Stimulated activated CD4-positive, alpha-beta T cell treated with anti-CD3 and anti-CD28 coated beads, Interleukin-2, amount 100 ng/mL, for 24 hours (primary cell): Measurements from ENCODE around the gene MUC5AC.
"Not testable (repeated sequence)": the region's sequence is repeated elsewhere in the genome, so short reads cannot be mapped to it uniquely, and the experiment has no call there.

Experiments
- DNase-seq, 2 donors: peaks; one replicate each; pipeline ENCODE4 v3.0.0-alpha.2; 2020

Gene MUC5AC

DNA sequence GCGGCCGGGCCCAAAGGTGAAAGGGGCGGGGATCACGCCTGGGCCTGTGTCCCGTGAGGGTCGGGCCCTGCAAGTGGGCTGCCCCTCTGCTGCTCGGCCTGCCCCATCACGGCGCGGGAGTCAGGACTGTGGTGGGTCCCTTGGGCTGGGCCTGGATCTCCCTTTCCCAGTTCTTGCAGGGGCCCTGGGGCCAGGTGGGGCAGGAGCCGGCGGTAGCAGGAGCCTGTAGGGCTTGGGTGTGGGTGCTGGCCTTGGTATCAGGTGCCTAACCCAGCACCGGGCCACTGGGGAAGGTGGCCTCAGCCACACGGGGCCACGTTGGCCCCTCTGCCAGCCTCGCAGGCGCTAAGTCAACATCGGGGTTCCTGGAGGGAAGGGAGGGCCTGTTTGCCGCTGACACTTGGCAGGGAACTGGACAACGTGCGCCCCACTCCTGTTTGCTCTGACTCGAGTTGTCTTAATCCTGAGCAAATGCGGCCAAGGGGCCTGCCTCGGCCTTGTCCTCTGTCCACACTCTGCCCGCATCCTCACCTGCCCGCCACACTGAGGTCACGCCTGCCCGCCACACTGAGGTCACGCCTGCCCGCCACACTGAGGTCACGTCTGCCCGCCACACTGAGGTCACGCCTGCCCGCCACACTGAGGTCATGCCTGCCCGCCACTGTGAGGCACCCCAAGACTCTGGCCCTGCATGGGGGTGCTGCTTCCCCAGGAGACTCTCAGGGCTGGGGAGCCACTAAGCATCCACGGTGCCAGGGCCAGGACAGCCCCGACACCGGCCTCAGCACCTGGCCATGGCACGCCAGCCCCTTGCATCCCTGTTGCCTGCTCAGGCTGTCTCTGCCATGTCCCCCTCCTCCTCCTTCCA is 50.9 kb downstream of the MUC5AC start:
- DNase-seq, result no peak

DNA sequence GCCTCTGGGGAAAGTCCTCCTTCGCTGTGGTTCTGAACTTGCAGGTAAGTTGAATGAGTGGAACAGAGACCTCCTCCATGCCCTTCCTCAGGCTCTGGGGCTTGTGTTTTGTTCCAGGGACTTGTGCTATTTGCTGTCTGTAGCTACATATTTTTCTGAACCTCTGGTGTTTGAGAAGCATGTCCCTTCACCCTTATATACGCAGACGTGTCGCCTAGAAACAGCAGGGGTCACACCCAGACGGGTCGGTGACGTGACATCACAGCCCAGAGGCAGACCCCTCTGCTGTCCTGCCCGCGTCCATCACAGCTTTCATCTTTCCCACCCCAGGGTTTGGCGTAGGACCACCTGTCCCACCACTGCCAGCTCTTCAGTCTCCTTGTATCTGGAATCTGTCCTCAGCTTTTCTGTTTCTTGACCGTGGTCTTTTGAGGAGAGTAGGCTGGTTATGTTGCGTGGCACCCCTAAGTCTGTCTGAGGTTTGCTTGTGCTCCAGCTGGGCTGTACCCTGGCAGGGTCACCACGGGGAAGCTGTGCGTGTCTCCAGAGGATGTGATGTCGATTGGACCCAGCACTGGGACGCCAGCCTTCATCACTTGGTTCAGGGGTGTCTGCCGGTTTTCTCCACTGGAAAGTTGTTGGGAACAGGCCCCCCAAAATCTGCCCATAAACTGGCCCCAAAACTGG is 51.8 kb downstream of the MUC5AC start:
- no peak for DNase-seq

DNA sequence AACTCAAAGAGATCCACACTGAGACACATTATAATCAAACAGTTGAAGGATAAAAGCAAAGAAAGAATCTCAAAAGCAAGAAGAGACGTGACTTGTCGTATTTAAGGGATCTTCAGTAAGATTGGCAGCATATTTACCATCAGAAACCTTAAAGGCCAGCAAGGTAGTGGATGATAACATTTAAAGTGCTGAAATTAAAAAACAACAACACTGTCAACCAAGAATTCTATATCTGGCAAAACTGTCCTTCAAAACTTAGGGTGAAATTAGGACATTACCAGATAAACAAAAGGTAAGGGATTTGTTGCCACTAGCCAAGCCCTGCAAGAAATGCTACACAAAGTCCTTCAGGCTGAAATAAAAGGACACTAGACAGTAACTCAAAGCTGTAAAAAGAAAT is 54.1 kb downstream of the MUC5AC start:
- DNase-seq, result no peak

- not testable (repeated sequence) for DNase-seq
These were observed 58.1 kb downstream of the MUC5AC start for GRCh38 chr11:1215826-1216225.

GRCh38 chr11:1217151-1217550 is 59.4 kb downstream of the MUC5AC start:
- no peak for DNase-seq

- DNase-seq, result no peak
These were observed 60.6 kb downstream of the MUC5AC start for GRCh38 chr11:1218256-1218787.

DNA sequence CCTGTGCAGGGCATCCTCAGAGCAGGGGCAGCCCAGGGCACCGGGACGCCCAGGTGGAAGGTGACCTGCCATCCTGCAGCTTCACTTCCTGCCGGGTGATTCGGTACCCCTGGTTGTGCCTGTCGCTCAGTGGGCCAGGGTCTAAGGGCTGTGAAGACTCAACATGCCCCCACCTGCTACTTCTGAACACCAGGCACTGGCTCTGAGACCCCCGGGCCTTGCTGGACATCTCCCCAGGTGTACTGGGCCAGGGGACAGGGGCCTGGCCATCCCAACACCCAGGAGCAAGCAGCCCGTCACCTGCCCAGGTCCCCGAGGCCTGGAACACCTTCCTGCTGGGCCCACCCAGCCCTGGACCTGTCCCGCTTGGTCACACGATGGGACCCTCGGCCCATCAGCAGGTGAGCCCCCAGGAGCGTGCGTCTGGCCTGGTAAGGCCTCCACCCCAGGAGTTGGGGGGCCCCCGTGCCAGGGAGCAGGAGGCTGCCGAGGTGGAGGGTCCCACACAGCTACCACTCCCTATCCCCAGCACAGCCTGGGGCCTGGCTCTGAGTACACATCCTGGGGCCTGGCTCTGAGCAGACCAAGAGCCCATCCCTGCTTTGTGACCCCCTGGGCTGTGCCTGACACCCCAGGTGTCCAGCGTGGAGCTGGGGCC is 61.2 kb downstream of the MUC5AC start:
- DNase-seq, result no peak

- DNase-seq, result no peak
These were observed 61.7 kb downstream of the MUC5AC start for GRCh38 chr11:1219446-1219833.

- DNase-seq, result no peak
These were observed 62.4 kb downstream of the MUC5AC start for GRCh38 chr11:1219834-1220815.

GRCh38 chr11:1220941-1221721 is 63.4 kb downstream of the MUC5AC start:
- DNase-seq, result no peak

DNA sequence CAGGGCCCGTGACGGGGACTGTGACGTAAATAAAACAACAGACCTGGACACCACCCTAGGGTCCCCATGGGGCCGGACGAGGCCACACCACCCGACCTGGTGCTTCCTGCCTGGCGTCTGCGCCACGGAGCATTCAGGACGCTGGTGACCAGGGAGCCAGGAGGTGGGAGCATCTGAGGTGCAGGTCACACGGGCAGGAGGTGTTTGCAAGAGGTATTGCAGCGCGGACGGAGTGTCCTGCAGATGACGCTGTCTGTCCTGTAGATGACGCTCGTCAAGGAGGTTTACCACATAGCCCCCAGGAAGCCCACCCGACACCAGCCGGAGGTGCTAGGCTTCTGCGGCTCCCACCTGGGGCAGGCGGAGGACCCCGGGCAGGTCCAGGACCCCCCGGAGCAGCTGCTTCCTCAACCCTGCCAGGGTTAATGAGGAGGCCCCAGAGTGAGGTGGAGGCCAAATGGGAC is 64.1 kb downstream of the MUC5AC start:
- no peak for DNase-seq

GRCh38 chr11:1222491-1223345 is 65.0 kb downstream of the MUC5AC start, which contains the start of gene MUC5B:
MUC5B (plus strand) TSS chr11:1223066; CDS start chr11:1223124, 58 bp downstream.
- no peak for DNase-seq

DNA sequence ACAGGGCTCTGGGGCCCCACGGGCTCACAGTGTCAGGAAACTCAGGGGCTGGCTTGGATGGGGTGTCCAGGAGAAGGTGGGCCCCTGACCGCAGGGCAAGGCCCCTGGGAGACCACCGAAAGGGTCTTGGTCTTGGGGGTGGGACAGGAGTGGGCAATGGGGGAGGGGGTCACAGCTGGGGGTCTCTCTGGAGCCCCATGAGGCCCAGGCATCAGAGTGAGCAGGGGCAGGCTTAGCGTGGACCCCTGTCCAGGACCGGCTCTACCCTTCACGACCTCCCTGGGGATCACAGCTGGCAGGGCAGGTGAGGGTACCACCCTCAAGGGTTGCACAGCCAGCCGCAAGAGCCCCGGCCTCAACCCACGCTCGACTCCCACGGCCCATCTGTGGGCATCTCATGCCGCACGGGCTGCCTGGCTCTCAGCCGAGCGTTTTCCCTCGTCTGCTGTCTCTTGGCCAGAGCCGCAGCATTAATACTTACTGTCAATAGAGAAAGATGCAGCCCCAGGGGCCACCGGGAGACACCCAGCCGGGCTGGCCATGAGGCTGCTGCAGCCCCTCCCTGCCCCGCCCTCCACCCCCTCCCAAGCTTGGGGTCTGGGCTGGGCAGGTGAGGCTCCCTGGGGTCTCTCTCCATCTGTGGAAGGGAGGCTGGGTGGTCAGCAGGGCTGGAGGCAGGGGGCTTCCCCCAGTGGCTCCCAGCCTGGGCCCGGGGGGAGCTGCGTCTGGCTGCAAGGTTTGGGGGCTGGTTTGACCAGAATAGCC is 65.8 kb downstream of the MUC5AC start:
- DNase-seq, result no peak

DNA sequence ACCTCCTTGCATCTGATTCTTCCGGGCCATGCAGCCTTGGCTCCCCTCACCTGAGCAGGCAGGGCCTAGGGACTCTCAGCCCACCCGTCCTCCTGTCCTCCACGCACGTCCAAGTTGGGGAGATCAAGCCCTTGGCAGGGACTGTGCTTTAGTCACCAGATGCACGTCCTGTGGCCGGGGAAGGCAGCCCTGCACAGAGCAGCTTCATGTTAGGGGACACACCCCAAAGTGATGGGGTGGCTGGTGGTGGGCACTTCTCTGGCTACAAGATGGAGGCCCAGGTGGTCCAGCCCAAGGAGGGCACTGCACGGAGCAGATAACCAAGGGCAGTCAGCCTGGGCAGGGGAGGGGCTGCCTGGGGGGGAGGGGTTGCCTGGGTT is 66.3 kb downstream of the MUC5AC start:
- DNase-seq, result no peak

DNA sequence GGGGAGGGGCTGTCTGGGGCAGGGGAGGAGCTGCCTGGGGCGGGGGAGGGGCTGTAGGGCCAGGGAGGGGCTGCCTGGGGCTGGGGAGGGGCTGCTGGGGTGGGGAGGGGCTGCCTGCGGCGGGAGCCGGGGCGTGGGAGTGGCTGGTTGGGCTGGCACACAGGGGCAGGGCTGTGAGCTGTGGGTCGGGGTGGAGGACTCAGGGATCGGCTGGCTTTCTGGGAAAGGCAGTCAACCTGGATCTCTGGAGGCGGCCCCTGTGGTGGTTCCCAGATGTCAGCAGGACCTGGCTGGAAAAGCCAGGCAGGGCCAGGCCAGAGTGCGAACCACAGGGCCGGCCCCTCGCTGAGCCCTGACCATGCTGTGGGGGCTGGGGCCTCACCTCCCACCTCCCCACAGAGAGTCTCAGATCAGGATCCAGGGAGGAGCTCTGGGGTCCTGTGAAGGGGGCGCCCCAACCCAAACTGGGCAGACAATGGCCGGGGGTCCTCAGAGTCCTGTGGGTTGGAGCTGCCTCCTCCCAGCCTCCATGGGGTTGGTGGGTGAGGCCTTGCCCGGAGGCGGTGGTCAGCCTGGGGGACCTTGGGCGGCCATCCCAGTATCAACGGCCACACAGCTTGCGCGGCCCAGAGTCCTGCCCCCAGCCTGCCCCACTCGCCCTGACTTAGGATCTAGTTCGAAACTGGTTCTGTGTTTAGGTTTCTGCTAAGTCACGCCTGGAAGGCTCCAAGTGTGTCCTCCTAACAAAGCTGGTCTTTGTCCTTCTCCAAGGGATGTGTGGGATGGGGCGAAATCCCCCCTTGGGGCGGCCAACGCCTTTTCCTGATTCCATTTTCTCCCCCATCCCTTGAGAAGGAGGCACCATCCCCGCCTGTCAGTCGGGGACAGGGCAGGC is 67.0 kb downstream of the MUC5AC start:
- DNase-seq, result no peak

- no peak for DNase-seq
These were observed 67.9 kb downstream of the MUC5AC start for GRCh38 chr11:1225386-1226225.

GRCh38 chr11:1226226-1226985 is 68.7 kb downstream of the MUC5AC start:
- no peak for DNase-seq
